Adrenal gland (tissue), 12 donors: ENCODE measurements around the gene DNAJC6. TPM values are rescaled to one million over a fixed set of nuclear protein-coding genes. Genes with fewer than 3 reads are reported as not detected.

ENCODE experiments used
- DNase-seq, 7 donors: peaks; one replicate each; pipeline ENCODE4 v3.0.0-alpha.2; 2019 to 2020
- H3K27ac ChIP-seq, 5 donors: fragments of 200-600 bp; sonication (generic) in 4 of 5; 1 replicate in 3 of 5; 2 replicates in 2 of 5; pipeline versions ENCODE4 v1.5.1 to v1.8.0; 2016 to 2020; ENCODE audit warnings: mild to moderate bottlenecking in 1 of 5
- H3K27me3 ChIP-seq: fragments of 200-600 bp; 2 replicates; pipeline ENCODE4 v1.8.0; 2021
- H3K36me3 ChIP-seq, 2 donors: fragments of 200-600 bp; replicated peaks in 1 of 2; 1 replicate in 1 of 2; 2 replicates in 1 of 2; pipeline versions ENCODE4 v1.5.1 to v1.8.0; 2018 to 2022
- H3K4me1 ChIP-seq, 2 donors: fragments of 200-600 bp; replicated peaks in 1 of 2; 1 replicate in 1 of 2; 2 replicates in 1 of 2; pipeline versions ENCODE4 v1.5.1 to v1.8.0; 2018 to 2021
- H3K4me3 ChIP-seq, 4 donors: fragments of 200-600 bp; sonication (generic) in 3 of 4; one replicate each; pipeline ENCODE4 v1.5.1; 2016 to 2018
- H3K9me3 ChIP-seq, 3 donors: fragments of 200-600 bp; sonication (generic) in 1 of 3; replicated peaks in 1 of 3; 1 replicate in 2 of 3; 2 replicates in 1 of 3; pipeline versions ENCODE4 v1.5.1 to v1.8.0; 2016 to 2021
- CTCF ChIP-seq, 6 experiments: fragments of 450-650 bp in 4 of 6; fragments of 200-600 bp in 2 of 6; sonication (generic) in 1 of 6; IDR thresholded peaks; 1 replicate in 5 of 6; 2 replicates in 1 of 6; pipeline versions ENCODE4 v1.5.1 to v1.8.0; 2016 to 2021; ENCODE audit warnings: antibody characterized with exemption in 6 of 6, mild to moderate bottlenecking in 2 of 6, moderate library complexity in 1 of 6
- POLR2A ChIP-seq, 2 donors: fragments of 450-650 bp; IDR thresholded peaks; one replicate each; pipeline ENCODE4 v1.6.1; 2017; ENCODE audit warnings: antibody characterized with exemption in 2 of 2, mild to moderate bottlenecking in 2 of 2, moderate library complexity in 1 of 2
- WGBS, 4 donors: extraction: QIAGEN DNeasy Blood & Tissue Kit in 2 of 4; methylation state at CpG; one replicate each; pipeline versions ENCODE4 v1.1.5 to v1.1.7; 2013 to 2017; 5-methylcytosine and 5-hydroxymethylcytosine counted together
- intact Hi-C, 2 donors: fragments of 100-400 bp; cut with DNase I; formaldehyde crosslinking; loops; one replicate each; pipeline versions ENCODE4 v1.14.1 to v1.15.0; 2022 to 2023
- polyA plus RNA-seq, 3 donors: library from polyadenylated mRNA; stranded (reverse); fragments of 200-250 nt in 2 of 3; fragments of 350-450 nt in 1 of 3; fragmentation: Illumina TruSeq in 1 of 3; extraction: RNeasy Lipid Tissue Mini Kit (QIAGEN cat#74804) in 1 of 3; gene quantifications; one replicate each; pipeline ENCODE4 v1.2.3, GENCODE V29; 2013 to 2014
- total RNA-seq, 9 donors: library from RNA; depleted of rRNA in 4 of 9; stranded (reverse); fragments of >200 nt in 4 of 9; fragments of 120-200 nt in 1 of 9; fragmentation: NEBNext Ultra II Directional in 1 of 9; extraction: Animal tissue kit (Norgen Biotek cat#: 25700) in 1 of 9; gene quantifications; one replicate each; pipeline versions ENCODE4 v1.1.0 to v1.2.4, GENCODE V29; 2013 to 2023
- donor health status: healthy with polysubstance abuse.
- donor health status: Bipolar disorder and iron deficiency.
- donor health status: DM: yes; HTN: yes; CAD: no.
- donor health status: DM: no; HTN: no; CAD: no.
- donor health status: DM: no; HTN: no; CAD: no.
- donor health status: DM: yes; HTN: yes; CAD: no.

DNAJC6 gene
- total and polyA plus RNA-seq, 12 donors: 1.5 to 39.8 (median 13.2) TPM

DNA sequence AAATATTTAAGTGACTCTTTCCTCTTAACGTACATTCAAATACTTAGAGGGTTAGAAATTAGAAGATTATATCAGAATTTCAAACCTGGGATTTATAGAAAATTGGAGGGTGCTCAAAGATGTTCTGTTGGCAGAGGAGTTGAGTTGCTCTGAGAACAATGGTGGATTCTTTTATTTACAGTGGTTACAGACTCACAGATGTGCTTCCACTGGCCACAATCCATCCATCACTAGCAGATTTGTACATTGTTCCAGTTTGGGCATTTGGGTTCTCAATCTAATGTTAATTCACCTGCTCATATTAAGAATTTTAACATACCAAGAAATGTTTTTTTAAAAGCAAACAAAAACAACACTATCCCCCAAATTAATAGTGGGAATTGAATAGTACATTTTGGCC, 23.5 kb downstream of the DNAJC6 start:
- no peak for DNase-seq
- no peak for TF ChIP-seq POLR2A (IDR thresholded peaks at IDR 0.05)
- no peak for TF ChIP-seq CTCF (IDR thresholded peaks at IDR 0.05)
- Histone ChIP-seq H3K27me3 (no peaks in the 10 kb centered on the region), H3K4me3 (no peak overlapping the region), H3K4me1 (no peaks in the 10 kb centered on the region), H3K36me3 (no peaks in the 10 kb centered on the region), H3K9me3 (no peaks in the 10 kb centered on the region), H3K27ac (no peak overlapping the region)
- intact Hi-C loops: no loop called here
- 79 to 88% (median 82%) methylated on average over 1 of the region's 1 CpG for WGBS, 4 donors

- Histone ChIP-seq H3K9me3 (no peaks in the 10 kb centered on the region), H3K4me1 (no peaks in the 10 kb centered on the region), H3K36me3 (no peaks in the 10 kb centered on the region), H3K27ac (no peak overlapping the region), H3K27me3 (no peaks in the 10 kb centered on the region), H3K4me3 (no peak overlapping the region)
- TF ChIP-seq CTCF (IDR thresholded peaks at IDR 0.05) (no peak), POLR2A (IDR thresholded peaks at IDR 0.05) (no peak)
- intact Hi-C loops: no loop called here
- 86 to 97% (median 96%) methylated on average over 2 of the region's 2 CpGs for WGBS, 4 donors
- DNase-seq: no peak
Measured at GRCh38 chr1:65334081-65334480, 24.7 kb downstream of the DNAJC6 start.

- WGBS, 4 donors: 84 to 92% (median 88%) methylated on average over 3 of the region's 3 CpGs
- Histone ChIP-seq H3K36me3 (no peaks in the 10 kb centered on the region), H3K4me3 (no peak overlapping the region), H3K4me1 (no peaks in the 10 kb centered on the region), H3K27ac (no peak overlapping the region), H3K9me3 (no peaks in the 10 kb centered on the region), H3K27me3 (no peaks in the 10 kb centered on the region)
- no peak for DNase-seq
- intact Hi-C loops: no loop called here
- TF ChIP-seq CTCF (IDR thresholded peaks at IDR 0.05) (no peak), POLR2A (IDR thresholded peaks at IDR 0.05) (no peak)
Measured at GRCh38 chr1:65339866-65340468, 30.6 kb downstream of the DNAJC6 start.

GRCh38 chr1:65341381-65341780, 32.0 kb downstream of the DNAJC6 start:
- Histone ChIP-seq H3K27me3 (no peaks in the 10 kb centered on the region), H3K27ac (no peak overlapping the region), H3K9me3 (no peaks in the 10 kb centered on the region), H3K4me3 (no peak overlapping the region), H3K4me1 (peaks cover 0 to 2% of the 10 kb centered on the region in 2 donors), H3K36me3 (no peaks in the 10 kb centered on the region)
- no peak for DNase-seq
- TF ChIP-seq POLR2A (IDR thresholded peaks at IDR 0.05) (no peak), CTCF (IDR thresholded peaks at IDR 0.05) (no peak)
- intact Hi-C loops: no loop called here
- WGBS, 4 donors: 84 to 100% (median 99%) methylated on average over 1 of the region's 1 CpG
